Liver (tissue), 9 donors: Measurements from ENCODE around the gene PLEKHG4. TPM values are rescaled to one million over a fixed set of nuclear protein-coding genes. Genes with fewer than 3 reads are reported as not detected.

ENCODE experiments used
- DNase-seq: peaks from one replicate; pipeline ENCODE4 v3.0.0-alpha.2; 2017; ENCODE audit warnings: low spot score
- H3K27ac ChIP-seq, 2 donors: one replicate each; pipeline ENCODE4 v1.7.0; 2013; ENCODE audit warnings: inconsistent platforms in 2 of 2, low read length in 2 of 2, control low read depth in 1 of 2, low read depth in 1 of 2, mild to moderate bottlenecking in 1 of 2
- H3K27me3 ChIP-seq, 4 donors: one replicate each; pipeline versions ENCODE4 v1.6.1 to v1.7.0; 2013; ENCODE audit warnings: low read length in 3 of 4, inconsistent platforms in 1 of 4, mild to moderate bottlenecking in 1 of 4, moderate library complexity in 1 of 4; ENCODE audit not compliant: control insufficient read depth in 4 of 4, insufficient read depth in 4 of 4
- H3K36me3 ChIP-seq, 4 donors: one replicate each; pipeline versions ENCODE4 v1.6.1 to v1.7.0; 2013; ENCODE audit warnings: low read length in 3 of 4, mild to moderate bottlenecking in 3 of 4, low read depth in 1 of 4, moderate library complexity in 1 of 4; ENCODE audit not compliant: control insufficient read depth in 4 of 4, insufficient read depth in 3 of 4
- H3K4me1 ChIP-seq, 4 donors: one replicate each; pipeline versions ENCODE4 v1.6.1 to v1.7.0; 2013; ENCODE audit warnings: low read length in 3 of 4, mild to moderate bottlenecking in 3 of 4, moderate library complexity in 1 of 4; ENCODE audit not compliant: control insufficient read depth in 4 of 4, insufficient read depth in 4 of 4
- H3K4me3 ChIP-seq, 3 donors: one replicate each; pipeline versions ENCODE4 v1.6.1 to v1.7.0; 2013; ENCODE audit warnings: low read length in 3 of 3, control low read depth in 1 of 3, low read depth in 1 of 3, mild to moderate bottlenecking in 1 of 3
- H3K9ac ChIP-seq, 2 donors: one replicate each; pipeline ENCODE4 v1.7.0; 2013; ENCODE audit warnings: low read length in 2 of 2, mild to moderate bottlenecking in 2 of 2, moderate library complexity in 2 of 2, control low read depth in 1 of 2, low read depth in 1 of 2
- H3K9me3 ChIP-seq, 4 donors: one replicate each; pipeline versions ENCODE4 v1.6.1 to v1.7.0; 2013; ENCODE audit warnings: low read length in 3 of 4; ENCODE audit not compliant: control insufficient read depth in 4 of 4
- CTCF ChIP-seq: fragments of 150-350 bp; IDR thresholded peaks from 2 replicates; pipeline ENCODE4 v1.5.1; 2017; ENCODE audit warnings: improper control_type of control experiment, low read depth, low read length; ENCODE audit not compliant: missing input control
- FOXA1 ChIP-seq: IDR thresholded peaks from 2 replicates; pipeline ENCODE4 v1.6.1; 2016; ENCODE audit warnings: antibody characterized with exemption
- FOXA2 ChIP-seq: IDR thresholded peaks from 2 replicates; pipeline ENCODE4 v1.6.1; 2016; ENCODE audit warnings: antibody characterized with exemption
- JUND ChIP-seq, 2 donors: IDR thresholded peaks; 2 replicates each; pipeline ENCODE4 v1.6.1; 2016; ENCODE audit warnings: antibody characterized with exemption in 2 of 2
- RAD21 ChIP-seq, 2 donors: IDR thresholded peaks; 2 replicates each; pipeline ENCODE4 v1.6.1; 2016; ENCODE audit warnings: antibody characterized with exemption in 2 of 2, mild to moderate bottlenecking in 2 of 2
- TAF1 ChIP-seq: conservative IDR thresholded peaks from 2 replicates; pipeline ENCODE4 v1.6.1; 2016; ENCODE audit warnings: antibody characterized with exemption, mild to moderate bottlenecking
- WGBS: extraction: QIAGEN DNeasy Blood & Tissue Kit; methylation state at CpG from one replicate; pipeline ENCODE4 v1.1.7; 2013; 5-methylcytosine and 5-hydroxymethylcytosine counted together
- polyA plus RNA-seq, 2 donors: library from polyadenylated mRNA; stranded (reverse) in 1 of 2; unstranded in 1 of 2; fragments of 200-250 nt in 1 of 2; fragments of >200 nt in 1 of 2; fragmentation: Nextera tagmentation in 1 of 2; extraction: Ambion mirVana in 1 of 2; gene quantifications; one replicate each; pipeline versions ENCODE4 v1.2.1 to v1.2.3, GENCODE V29; 2013 to 2015
- total RNA-seq, 2 donors: library from RNA; depleted of rRNA; stranded (reverse); fragments of >200 nt; gene quantifications; one replicate each; pipeline ENCODE4 v1.2.3, GENCODE V29; 2014
- TF ChIP-seq, protein P1 (sequence below): IDR thresholded peaks from 2 replicates; pipeline ENCODE4 v1.6.1; 2016; ENCODE audit warnings: antibody characterized with exemption
- TF ChIP-seq, protein P2 (sequence below): IDR thresholded peaks from 2 replicates; pipeline ENCODE4 v1.6.1; 2016; ENCODE audit warnings: antibody characterized with exemption
- donor health status: healthy.
- donor health status: healthy.
- donor health status: healthy.
- donor health status: healthy.
- donor health status: healthy.

PLEKHG4 gene
- total and polyA plus RNA-seq, 4 donors, result 0.21 to 2.6 (median 0.68) TPM

DNA sequence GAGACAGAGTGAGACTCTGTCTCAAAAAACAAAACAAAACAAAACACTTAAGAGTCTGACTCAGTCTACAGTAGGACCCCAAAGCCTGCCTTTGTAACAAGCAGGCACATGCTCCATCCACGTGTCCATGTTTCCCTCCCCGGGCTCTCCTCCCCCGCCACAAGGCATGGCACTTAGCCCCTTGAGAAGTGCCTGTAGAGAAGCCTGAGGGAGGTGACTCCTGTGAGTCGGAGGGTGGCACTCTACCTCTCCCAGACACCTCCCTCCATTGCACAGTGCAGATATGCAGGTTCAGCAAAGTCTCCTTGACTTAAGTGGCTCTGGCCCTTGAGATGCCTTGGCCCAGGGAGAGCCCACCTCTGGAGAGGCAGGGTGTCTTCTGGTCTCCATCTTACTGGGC, 38.8 kb upstream of the PLEKHG4 start:
- no peaks in the 10 kb centered on the region for H3K9me3 ChIP-seq
- TF ChIP-seq, protein P1, sequence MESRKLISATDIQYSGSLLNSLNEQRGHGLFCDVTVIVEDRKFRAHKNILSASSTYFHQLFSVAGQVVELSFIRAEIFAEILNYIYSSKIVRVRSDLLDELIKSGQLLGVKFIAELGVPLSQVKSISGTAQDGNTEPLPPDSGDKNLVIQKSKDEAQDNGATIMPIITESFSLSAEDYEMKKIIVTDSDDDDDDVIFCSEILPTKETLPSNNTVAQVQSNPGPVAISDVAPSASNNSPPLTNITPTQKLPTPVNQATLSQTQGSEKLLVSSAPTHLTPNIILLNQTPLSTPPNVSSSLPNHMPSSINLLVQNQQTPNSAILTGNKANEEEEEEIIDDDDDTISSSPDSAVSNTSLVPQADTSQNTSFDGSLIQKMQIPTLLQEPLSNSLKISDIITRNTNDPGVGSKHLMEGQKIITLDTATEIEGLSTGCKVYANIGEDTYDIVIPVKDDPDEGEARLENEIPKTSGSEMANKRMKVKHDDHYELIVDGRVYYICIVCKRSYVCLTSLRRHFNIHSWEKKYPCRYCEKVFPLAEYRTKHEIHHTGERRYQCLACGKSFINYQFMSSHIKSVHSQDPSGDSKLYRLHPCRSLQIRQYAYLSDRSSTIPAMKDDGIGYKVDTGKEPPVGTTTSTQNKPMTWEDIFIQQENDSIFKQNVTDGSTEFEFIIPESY, result no peak
- H3K4me1 ChIP-seq, result peaks cover 0 to 19% (median 14%) of the 10 kb centered on the region in 4 donors
- no peaks in the 10 kb centered on the region for H3K27me3 ChIP-seq
- no peak overlapping the region for H3K4me3 ChIP-seq
- no peak overlapping the region for H3K9ac ChIP-seq
- H3K27ac ChIP-seq, result peak overlapping the region in 1 of 2 donors; percentile 25
- no peak for DNase-seq
- WGBS, result 81% methylated on average over 4 of the region's 4 CpGs
- peaks cover 0 to 16% (median 2%) of the 10 kb centered on the region in 4 donors for H3K36me3 ChIP-seq

GRCh38 chr16:67241008-67241900, 38.1 kb upstream of the PLEKHG4 start:
- Histone ChIP-seq H3K36me3 (peaks cover 0 to 13% (median under 1%) of the 10 kb centered on the region in 4 donors), H3K27me3 (no peaks in the 10 kb centered on the region), H3K4me1 (peaks cover 4 to 25% (median 18%) of the 10 kb centered on the region in 4 donors), H3K4me3 (no peak overlapping the region), H3K9me3 (no peaks in the 10 kb centered on the region), H3K27ac (peak overlapping the region; percentile 25 to 47), H3K9ac (no peak overlapping the region)
- WGBS, result 66% methylated on average over 10 of the region's 10 CpGs
- no peak for DNase-seq
- TF ChIP-seq FOXA2, result no peak

DNA sequence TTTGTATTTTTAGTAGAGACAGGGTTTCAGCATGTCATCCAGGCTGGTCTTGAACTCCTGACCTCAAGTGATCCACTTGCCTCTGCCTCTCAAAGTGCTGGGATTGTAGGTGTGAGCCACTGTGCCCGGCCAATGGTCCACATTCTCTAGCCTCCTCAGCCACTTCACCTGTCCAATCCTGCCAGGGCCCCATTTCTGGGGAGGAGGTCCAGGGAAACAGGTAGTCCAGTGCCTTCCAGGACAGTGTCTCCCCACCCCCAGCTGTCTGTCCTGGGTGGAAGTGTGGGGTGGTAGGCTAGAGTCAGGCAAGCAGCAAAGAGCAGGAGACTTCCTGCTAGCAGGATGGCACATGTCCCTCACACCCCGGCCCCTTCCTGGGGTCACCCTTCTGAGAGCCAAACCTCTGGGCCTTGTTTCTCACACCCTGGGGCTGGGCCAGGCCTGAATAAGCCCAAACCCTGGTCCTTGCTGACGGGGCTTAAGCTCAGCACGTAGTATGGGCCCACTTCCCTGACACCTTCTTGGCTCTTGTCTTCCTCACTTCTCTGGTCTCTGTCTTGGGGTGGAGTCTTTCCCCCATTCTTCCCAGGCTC, 37.1 kb upstream of the PLEKHG4 start:
- peak overlapping the region in 1 of 2 donors; percentile 8 for H3K27ac ChIP-seq
- peak overlapping the region in 1 of 2 donors; percentile 17 for H3K9ac ChIP-seq
- peaks cover 9 to 35% (median 23%) of the 10 kb centered on the region in 4 donors for H3K4me1 ChIP-seq
- DNase-seq, result no peak
- TF ChIP-seq FOXA1 (no peak), RAD21 (IDR thresholded peaks at IDR 0.05) (no peak), CTCF (no peak), JUND (IDR thresholded peaks at IDR 0.05) (no peak), TAF1 (no peak)
- TF ChIP-seq, protein P2, sequence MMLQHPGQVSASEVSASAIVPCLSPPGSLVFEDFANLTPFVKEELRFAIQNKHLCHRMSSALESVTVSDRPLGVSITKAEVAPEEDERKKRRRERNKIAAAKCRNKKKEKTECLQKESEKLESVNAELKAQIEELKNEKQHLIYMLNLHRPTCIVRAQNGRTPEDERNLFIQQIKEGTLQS, result no peak
- TF ChIP-seq, protein P1, result no peak
- H3K4me3 ChIP-seq, result no peak overlapping the region
- no peaks in the 10 kb centered on the region for H3K9me3 ChIP-seq
- 81% methylated on average over 4 of the region's 4 CpGs for WGBS
- H3K27me3 ChIP-seq, result no peaks in the 10 kb centered on the region
- H3K36me3 ChIP-seq, result peaks cover 0 to 11% (median 0%) of the 10 kb centered on the region in 4 donors
